MM.1S (cell line): ENCODE measurements around the gene CCM2L.

Source experiments
- DNase-seq: peaks from one replicate; pipeline ENCODE4 v3.0.0-alpha.2; 2015
- H2AFZ ChIP-seq: fragments of 300-600 bp; sonication (generic); 2 replicates; pipeline ENCODE4 v1.6.0; 2016; ENCODE audit warnings: antibody characterized with exemption, low read length
- H3F3A ChIP-seq: fragments of 300-600 bp; sonication (generic); 2 replicates; pipeline ENCODE4 v1.6.1; 2016; ENCODE audit warnings: mild to moderate bottlenecking, antibody characterized with exemption, low read length, moderate library complexity, mixed read lengths; ENCODE audit not compliant: insufficient read depth
- H3K27ac ChIP-seq: fragments of 300-600 bp; sonication (generic); 2 replicates; pipeline ENCODE4 v1.5.1; 2016; ENCODE audit warnings: mild to moderate bottlenecking, low read length
- H3K27me3 ChIP-seq: fragments of 300-600 bp; sonication (generic); replicated peaks from 2 replicates; pipeline ENCODE4 v1.6.0; 2016; ENCODE audit warnings: low read length; ENCODE audit not compliant: insufficient read depth
- H3K36me3 ChIP-seq: fragments of 300-600 bp; sonication (generic); replicated peaks from 2 replicates; pipeline ENCODE4 v1.6.1; 2016; ENCODE audit warnings: mild to moderate bottlenecking, low read length, mixed read lengths; ENCODE audit not compliant: insufficient read depth
- H3K4me1 ChIP-seq: fragments of 300-600 bp; sonication (generic); 2 replicates; pipeline ENCODE4 v1.6.1; 2016; ENCODE audit warnings: low read length, mixed read lengths
- H3K4me2 ChIP-seq: fragments of 300-600 bp; sonication (generic); 2 replicates; pipeline ENCODE4 v1.6.0; 2016; ENCODE audit warnings: low read depth, low read length
- H3K4me3 ChIP-seq: fragments of 300-600 bp; sonication (generic); 2 replicates; pipeline ENCODE4 v1.5.1; 2016; ENCODE audit warnings: low read length, mixed read lengths
- H3K79me2 ChIP-seq: fragments of 300-600 bp; sonication (generic); 2 replicates; pipeline ENCODE4 v1.6.1; 2016; ENCODE audit warnings: mixed run types, low read length, mixed read lengths
- H3K9ac ChIP-seq: fragments of 300-600 bp; sonication (generic); 2 replicates; pipeline ENCODE4 v1.6.1; 2016; ENCODE audit warnings: low read length, mixed read lengths
- H3K9me2 ChIP-seq: fragments of 300-600 bp; sonication (generic); replicated peaks from 2 replicates; pipeline ENCODE4 v1.6.1; 2016; ENCODE audit warnings: mild to moderate bottlenecking, low read length, mixed read lengths; ENCODE audit not compliant: insufficient read depth
- H3K9me3 ChIP-seq: fragments of 300-600 bp; sonication (generic); replicated peaks from 2 replicates; pipeline ENCODE4 v1.6.1; 2016; ENCODE audit warnings: mild to moderate bottlenecking, low read length, mixed read lengths; ENCODE audit not compliant: insufficient read depth
- H4K20me1 ChIP-seq: fragments of 300-600 bp; sonication (generic); 2 replicates; pipeline ENCODE4 v1.6.1; 2016; ENCODE audit warnings: mild to moderate bottlenecking, low read length, moderate library complexity, mixed read lengths; ENCODE audit not compliant: insufficient read depth
- EZH2 ChIP-seq: fragments of 300-600 bp; sonication (generic); optimal IDR thresholded peaks from 2 replicates; pipeline ENCODE3; 2017; ENCODE audit warnings: low read depth, mild to moderate bottlenecking, antibody characterized with exemption, low read length, mixed read lengths
- EZH2phosphoT487 ChIP-seq: fragments of 300-600 bp; sonication (generic); IDR thresholded peaks from 2 replicates; pipeline ENCODE4 v1.6.1; 2018; ENCODE audit warnings: antibody characterized with exemption, low read length
- TF ChIP-seq, protein P1 (sequence below): fragments of 300-600 bp; sonication (generic); IDR thresholded peaks from 2 replicates; pipeline ENCODE4 v1.5.1; 2016; ENCODE audit warnings: antibody characterized with exemption, low read length, mixed read lengths

Gene CCM2L

GRCh38 chr20:31990641-31991338, 19.4 kb upstream of the CCM2L start:
- Histone ChIP-seq H3K4me3 (no peak overlapping the region), H3K4me2 (no peak overlapping the region), H3K9me3 (no peaks in the 10 kb centered on the region), H3K36me3 (no peaks in the 10 kb centered on the region), H3K27me3 (peaks cover 53% of the 10 kb centered on the region), H4K20me1 (peaks cover 2% of the 10 kb centered on the region; the same call in 1 of the 2 replicates), H3F3A (no peaks in the 10 kb centered on the region), H3K27ac (no peak overlapping the region), H2AFZ (no peak overlapping the region), H3K4me1 (no peaks in the 10 kb centered on the region), H3K9ac (no peak overlapping the region), H3K9me2 (no peaks in the 10 kb centered on the region), H3K79me2 (no peaks in the 10 kb centered on the region)
- no peak for TF ChIP-seq EZH2
- TF ChIP-seq, protein P1, sequence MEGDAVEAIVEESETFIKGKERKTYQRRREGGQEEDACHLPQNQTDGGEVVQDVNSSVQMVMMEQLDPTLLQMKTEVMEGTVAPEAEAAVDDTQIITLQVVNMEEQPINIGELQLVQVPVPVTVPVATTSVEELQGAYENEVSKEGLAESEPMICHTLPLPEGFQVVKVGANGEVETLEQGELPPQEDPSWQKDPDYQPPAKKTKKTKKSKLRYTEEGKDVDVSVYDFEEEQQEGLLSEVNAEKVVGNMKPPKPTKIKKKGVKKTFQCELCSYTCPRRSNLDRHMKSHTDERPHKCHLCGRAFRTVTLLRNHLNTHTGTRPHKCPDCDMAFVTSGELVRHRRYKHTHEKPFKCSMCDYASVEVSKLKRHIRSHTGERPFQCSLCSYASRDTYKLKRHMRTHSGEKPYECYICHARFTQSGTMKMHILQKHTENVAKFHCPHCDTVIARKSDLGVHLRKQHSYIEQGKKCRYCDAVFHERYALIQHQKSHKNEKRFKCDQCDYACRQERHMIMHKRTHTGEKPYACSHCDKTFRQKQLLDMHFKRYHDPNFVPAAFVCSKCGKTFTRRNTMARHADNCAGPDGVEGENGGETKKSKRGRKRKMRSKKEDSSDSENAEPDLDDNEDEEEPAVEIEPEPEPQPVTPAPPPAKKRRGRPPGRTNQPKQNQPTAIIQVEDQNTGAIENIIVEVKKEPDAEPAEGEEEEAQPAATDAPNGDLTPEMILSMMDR, result no peak
- TF ChIP-seq EZH2phosphoT487, result no peak
- no peak for DNase-seq

GRCh38 chr20:31991339-31991705, 18.9 kb upstream of the CCM2L start:
- no peaks in the 10 kb centered on the region for H3F3A ChIP-seq
- no peak overlapping the region for H3K27ac ChIP-seq
- H3K9ac ChIP-seq, result no peak overlapping the region
- H3K4me1 ChIP-seq, result no peaks in the 10 kb centered on the region
- no peak overlapping the region for H3K4me2 ChIP-seq
- H3K79me2 ChIP-seq, result no peaks in the 10 kb centered on the region
- no peak overlapping the region for H3K4me3 ChIP-seq
- TF ChIP-seq, protein P1, result no peak
- TF ChIP-seq EZH2 (no peak), EZH2phosphoT487 (no peak)
- no peaks in the 10 kb centered on the region for H3K9me3 ChIP-seq
- H2AFZ ChIP-seq, result no peak overlapping the region
- peaks cover 2% of the 10 kb centered on the region; the same call in 1 of the 2 replicates for H4K20me1 ChIP-seq
- no peaks in the 10 kb centered on the region for H3K9me2 ChIP-seq
- DNase-seq, result no peak
- peaks cover 57% of the 10 kb centered on the region for H3K27me3 ChIP-seq
- no peaks in the 10 kb centered on the region for H3K36me3 ChIP-seq

GRCh38 chr20:31992086-31992485, 18.2 kb upstream of the CCM2L start:
- Histone ChIP-seq H3K27me3 (peaks cover 64% of the 10 kb centered on the region), H3K79me2 (no peaks in the 10 kb centered on the region), H3K4me3 (no peak overlapping the region), H2AFZ (no peak overlapping the region), H3K9me3 (no peaks in the 10 kb centered on the region), H3K9ac (no peak overlapping the region), H4K20me1 (peaks cover 2% of the 10 kb centered on the region; the same call in 1 of the 2 replicates), H3K4me2 (no peak overlapping the region), H3F3A (no peaks in the 10 kb centered on the region), H3K36me3 (no peaks in the 10 kb centered on the region), H3K27ac (no peak overlapping the region), H3K4me1 (no peaks in the 10 kb centered on the region), H3K9me2 (no peaks in the 10 kb centered on the region)
- TF ChIP-seq EZH2 (no peak), EZH2phosphoT487 (no peak)
- TF ChIP-seq, protein P1, result no peak
- DNase-seq, result no peak
